IgD-negative memory B cell (primary cell): ENCODE results near the gene GAD2. TPM values are rescaled to one million over a fixed set of nuclear protein-coding genes. Genes with fewer than 3 reads are reported as not detected.

Experiments used
- polyA plus RNA-seq: library from polyadenylated mRNA; unstranded; fragments of 300-500 nt; fragmentation: Illumina TruSeq; gene quantifications from one replicate; pipeline ENCODE4 v1.2.3, GENCODE V29; 2021

GAD2 gene
- polyA plus RNA-seq, 1 donor from 2014 or later: not detected

Other genes starting within 250 kb of the GAD2 start
- 66.4 TPM for gene APBB1IP, start 221.6 kb downstream of the GAD2 start, polyA plus RNA-seq